Measurements from ENCODE around the gene NKAPD1. TPM values are rescaled to one million over a fixed set of nuclear protein-coding genes. Genes with fewer than 3 reads are reported as not detected.

Gene NKAPD1
- total and polyA plus RNA-seq, 7 donors, result 8.5 to 21.6 (median 9.9) TPM

DNA sequence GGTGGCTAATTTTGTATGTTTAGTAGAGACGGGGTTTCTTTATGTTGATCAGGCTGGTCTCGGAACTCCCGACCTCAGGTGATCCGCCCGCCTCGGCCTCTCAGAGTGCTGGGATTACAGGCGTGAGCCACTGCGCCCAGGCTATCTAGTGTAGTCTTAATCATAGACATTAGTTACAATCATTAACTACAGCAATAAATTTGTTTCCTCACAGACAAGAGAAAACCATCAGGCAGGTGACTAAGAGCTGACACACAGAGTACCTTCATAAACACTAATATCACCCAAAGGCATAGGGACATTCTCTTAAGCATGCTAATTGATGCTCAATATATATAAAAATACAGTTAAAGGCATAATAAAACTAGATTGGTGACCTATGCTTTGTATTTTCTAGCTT, 32.0 kb downstream of the NKAPD1 start:
- ATAC-seq (no peak), DNase-seq (no peak)
- Histone ChIP-seq H3K4me1 (peaks cover under 1% of the 10 kb centered on the region), H3K27me3 (ENCODE audit: insufficient read depth in 3 of 3, low read length in 2 of 3) (no peaks in the 10 kb centered on the region), H3K36me3 (ENCODE audit: insufficient read depth in 1 of 2, low read depth in 1 of 2) (peaks cover 0 to 11% of the 10 kb centered on the region in 2 donors), H3K9me3 (no peaks in the 10 kb centered on the region), H3K27ac (no peak overlapping the region), H3K4me3 (no peak overlapping the region)
- TF ChIP-seq, protein P1, sequence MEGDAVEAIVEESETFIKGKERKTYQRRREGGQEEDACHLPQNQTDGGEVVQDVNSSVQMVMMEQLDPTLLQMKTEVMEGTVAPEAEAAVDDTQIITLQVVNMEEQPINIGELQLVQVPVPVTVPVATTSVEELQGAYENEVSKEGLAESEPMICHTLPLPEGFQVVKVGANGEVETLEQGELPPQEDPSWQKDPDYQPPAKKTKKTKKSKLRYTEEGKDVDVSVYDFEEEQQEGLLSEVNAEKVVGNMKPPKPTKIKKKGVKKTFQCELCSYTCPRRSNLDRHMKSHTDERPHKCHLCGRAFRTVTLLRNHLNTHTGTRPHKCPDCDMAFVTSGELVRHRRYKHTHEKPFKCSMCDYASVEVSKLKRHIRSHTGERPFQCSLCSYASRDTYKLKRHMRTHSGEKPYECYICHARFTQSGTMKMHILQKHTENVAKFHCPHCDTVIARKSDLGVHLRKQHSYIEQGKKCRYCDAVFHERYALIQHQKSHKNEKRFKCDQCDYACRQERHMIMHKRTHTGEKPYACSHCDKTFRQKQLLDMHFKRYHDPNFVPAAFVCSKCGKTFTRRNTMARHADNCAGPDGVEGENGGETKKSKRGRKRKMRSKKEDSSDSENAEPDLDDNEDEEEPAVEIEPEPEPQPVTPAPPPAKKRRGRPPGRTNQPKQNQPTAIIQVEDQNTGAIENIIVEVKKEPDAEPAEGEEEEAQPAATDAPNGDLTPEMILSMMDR (IDR thresholded peaks at IDR 0.05), result no peak
- intact Hi-C loops (cut with DNase I), result no loop called here
- WGBS, 3 donors, result 94 to 96% (median 95%) methylated on average over 8 of the region's 8 CpGs

DNA sequence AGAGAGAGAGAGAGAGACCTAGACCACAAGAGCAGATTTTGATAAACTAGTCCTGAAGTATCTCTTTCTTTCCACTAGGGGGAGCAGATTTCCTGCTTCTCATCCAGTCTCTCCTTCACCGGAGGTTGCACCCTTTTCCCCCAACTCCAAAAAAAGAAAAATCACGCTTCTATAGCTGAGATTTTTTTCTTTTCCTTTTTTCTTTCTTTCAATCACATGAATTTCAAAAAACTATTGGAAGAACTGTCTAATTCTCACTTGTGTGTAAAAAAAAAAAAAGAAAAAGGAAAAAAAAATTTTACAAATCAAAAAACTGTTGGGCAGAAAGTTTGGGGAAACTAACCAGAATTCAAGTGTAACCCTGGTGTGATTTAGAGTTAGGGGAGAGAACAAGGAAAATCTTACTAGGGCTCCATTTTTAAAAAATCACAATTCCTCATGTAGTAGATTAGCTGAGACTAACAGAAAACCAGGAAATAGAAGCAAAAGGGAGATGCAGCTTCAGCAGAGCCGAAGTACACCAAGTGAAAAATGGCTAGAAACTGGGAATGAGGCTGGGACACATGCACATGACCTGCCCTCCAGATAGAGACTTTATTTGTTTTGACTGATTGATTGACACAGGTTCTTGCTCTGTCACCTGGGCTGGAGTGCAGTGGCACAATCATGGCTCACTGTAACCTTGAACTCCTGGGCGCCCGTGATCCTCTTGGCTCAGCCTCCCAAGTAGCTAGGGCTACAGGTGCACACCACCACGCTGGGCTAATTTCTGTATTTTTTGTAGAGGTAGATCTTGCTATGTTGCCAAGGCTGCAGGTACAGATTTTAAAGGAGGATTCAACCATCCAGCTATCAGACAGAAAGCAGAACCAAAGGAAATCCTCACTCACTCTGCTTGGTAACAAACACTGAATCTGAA, 39.7 kb downstream of the NKAPD1 start:
- Histone ChIP-seq H3K9me3 (no peaks in the 10 kb centered on the region), H3K36me3 (ENCODE audit: insufficient read depth in 1 of 2, low read depth in 1 of 2) (no peaks in the 10 kb centered on the region), H3K4me3 (no peak overlapping the region), H3K27me3 (ENCODE audit: insufficient read depth in 3 of 3, low read length in 2 of 3) (no peaks in the 10 kb centered on the region), H3K4me1 (peaks cover 17% of the 10 kb centered on the region), H3K27ac (no peak overlapping the region)
- WGBS, 3 donors, result 55 to 65% (median 60%) methylated on average over 6 of the region's 6 CpGs
- ATAC-seq, result peak; percentile 75 to 89 (median 83)
- no peak for DNase-seq
- TF ChIP-seq, protein P1 (IDR thresholded peaks at IDR 0.05), result peak; percentile 64
- intact Hi-C loops (cut with DNase I), result loop anchor here (2.0 to 5.0 kb wide), 3 partner anchors 63 to 169 kb away; partner anchors contain the start of gene BCO2 (in 1 of the 2)

DNA sequence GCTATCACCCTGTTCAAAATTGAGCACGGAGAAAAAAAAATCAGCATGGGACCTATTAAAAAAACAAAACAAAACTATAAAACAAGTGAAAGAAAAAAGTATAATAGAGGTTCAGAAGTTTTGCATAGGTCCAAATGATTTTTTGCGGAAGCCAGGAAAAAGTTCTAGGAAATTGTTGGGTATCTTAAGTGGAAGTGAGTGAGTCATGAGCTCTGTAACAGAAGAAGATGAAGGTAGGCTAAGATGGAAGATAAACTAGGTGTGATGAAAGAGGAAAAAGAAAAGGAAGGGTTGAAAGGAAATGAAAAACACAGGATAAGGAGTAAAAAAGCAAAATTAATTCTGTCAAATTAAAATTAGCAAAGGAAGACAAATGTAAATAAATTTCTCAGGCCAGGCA, 40.4 kb downstream of the NKAPD1 start:
- DNase-seq (no peak), ATAC-seq (no peak)
- TF ChIP-seq, protein P1 (IDR thresholded peaks at IDR 0.05), result no peak
- no peaks in the 10 kb centered on the region for H3K27me3 ChIP-seq (ENCODE audit: insufficient read depth in 3 of 3, low read length in 2 of 3)
- WGBS, 3 donors, result 91 to 97% (median 96%) methylated on average over 2 of the region's 2 CpGs
- H3K36me3 ChIP-seq (ENCODE audit: insufficient read depth in 1 of 2, low read depth in 1 of 2), result peaks cover 0 to 3% of the 10 kb centered on the region in 2 donors
- no peak overlapping the region for H3K27ac ChIP-seq
- peaks cover 17% of the 10 kb centered on the region for H3K4me1 ChIP-seq
- H3K9me3 ChIP-seq, result no peaks in the 10 kb centered on the region
- H3K4me3 ChIP-seq, result no peak overlapping the region
- intact Hi-C loops (cut with DNase I), result loop anchor here (2.0 to 5.0 kb wide), 3 partner anchors 62 to 168 kb away; partner anchors contain the start of gene BCO2 (in 1 of the 2)

DNA sequence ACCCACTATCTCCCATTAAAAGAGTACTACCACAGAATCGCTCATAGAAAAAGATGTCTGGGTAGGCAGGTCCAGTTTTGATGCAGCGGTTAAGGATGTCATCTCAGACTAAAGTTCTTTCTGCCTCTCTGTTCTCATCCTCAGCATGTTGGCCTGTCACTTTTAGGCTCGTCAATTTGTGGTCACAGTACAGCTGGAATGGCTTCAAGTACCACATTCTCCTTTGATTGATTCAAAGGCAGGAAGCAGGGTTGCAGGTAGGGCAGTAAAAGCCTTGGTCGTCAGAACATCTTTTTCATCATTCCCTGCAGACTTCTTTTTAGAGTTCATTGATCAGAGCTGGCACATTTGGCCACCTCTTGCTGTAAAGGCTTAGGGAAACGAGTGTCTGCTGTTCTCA, 41.3 kb downstream of the NKAPD1 start:
- 65 to 70% (median 70%) methylated on average over 5 of the region's 5 CpGs for WGBS, 3 donors
- Histone ChIP-seq H3K27me3 (ENCODE audit: insufficient read depth in 3 of 3, low read length in 2 of 3) (no peaks in the 10 kb centered on the region), H3K9me3 (no peaks in the 10 kb centered on the region), H3K27ac (no peak overlapping the region), H3K4me1 (peaks cover 24% of the 10 kb centered on the region), H3K36me3 (ENCODE audit: insufficient read depth in 1 of 2, low read depth in 1 of 2) (peaks cover 0 to 3% of the 10 kb centered on the region in 2 donors), H3K4me3 (no peak overlapping the region)
- intact Hi-C loops (cut with DNase I), result loop anchor here in 1 of 2 donors (2.0 kb wide), 1 partner anchor 61 kb away; no protein-coding TSS in a partner anchor
- no peak for DNase-seq
- TF ChIP-seq, protein P1 (IDR thresholded peaks at IDR 0.05), result no peak
- no peak for ATAC-seq
